Subcutaneous preadipocyte (primary cell): ENCODE data around the gene DNAL4. TPM values are rescaled to one million over a fixed set of nuclear protein-coding genes. Genes with fewer than 3 reads are reported as not detected.

Experiments
- small RNA-seq: library from RNA; depleted of rRNA; stranded (forward); fragments of <200 nt; gene quantifications from one replicate; pipeline ENCODE3, GENCODE V24; 2012
- total RNA-seq: library from RNA; depleted of rRNA; stranded (reverse); fragments of >200 nt; gene quantifications from 2 replicates; pipeline ENCODE4 v1.2.3, GENCODE V29; 2012

The DNAL4 gene, protein sequence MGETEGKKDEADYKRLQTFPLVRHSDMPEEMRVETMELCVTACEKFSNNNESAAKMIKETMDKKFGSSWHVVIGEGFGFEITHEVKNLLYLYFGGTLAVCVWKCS
- 10.6 and 11.4 TPM in 2 replicates for total RNA-seq

GRCh38 chr22:38793721-38794466, at the start of gene DNAL4:
Gene DNAL4, minus strand, starts transcription at chr22:38794143. Its CDS starts 11,412 bp downstream, at chr22:38782731.

DNA sequence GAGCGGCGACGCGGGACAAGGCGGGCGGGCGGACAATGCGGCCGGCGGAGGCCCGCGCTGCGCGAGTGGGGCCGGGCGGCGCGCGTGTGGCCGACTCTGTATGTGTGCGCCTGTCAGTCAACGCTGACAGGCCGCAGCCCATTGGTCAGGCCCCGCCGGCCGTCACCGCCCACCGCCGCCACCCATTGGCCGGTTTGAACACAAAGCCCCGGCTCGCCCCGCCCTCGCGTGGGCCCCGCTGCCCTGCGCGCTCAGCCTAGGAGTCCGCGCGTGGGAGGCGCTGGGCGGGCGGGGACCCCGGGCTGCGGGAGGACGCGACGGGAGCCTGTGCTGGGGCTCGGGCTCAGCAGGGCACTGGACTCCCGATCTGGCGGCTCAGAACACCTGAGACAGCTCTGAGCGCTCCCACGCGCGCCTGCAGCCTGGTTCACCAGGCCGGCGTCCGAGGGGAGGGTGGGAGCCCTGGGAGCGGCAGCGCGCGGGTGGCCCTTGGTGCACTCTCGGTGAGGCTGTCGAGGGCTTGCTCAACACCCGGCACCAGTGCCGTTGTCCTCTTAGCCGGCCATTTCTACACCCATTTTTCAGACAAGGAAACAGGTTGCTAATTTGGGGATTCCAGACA, 37.9 kb downstream of the DNAL4 start, which contains the start of gene SUN2:
SUN2 (minus strand) TSS at position 88 of the 622 bp plus-strand sequence. CDS start 3,370 bp downstream, outside the sequence.

Small RNAs within 50 kb of the gene (small RNA-seq; reads per million reads assigned to genes)
- not detected for gene AL021707.8

Other genes starting within 250 kb of the DNAL4 start
- 12.1 and 17.0 TPM in 2 replicates for gene DMC1, start 224.0 kb downstream of the DNAL4 start, total RNA-seq
- 1.4 and 2.2 TPM in 2 replicates for gene FAM227A, start 137.8 kb downstream of the DNAL4 start, total RNA-seq
- gene CBY1, start 137.5 kb downstream of the DNAL4 start, total RNA-seq = 11.7 and 12.5 TPM in 2 replicates
- 73.5 and 78.0 TPM in 2 replicates for gene TOMM22, start 112.2 kb downstream of the DNAL4 start, total RNA-seq
- gene JOSD1, start 93.2 kb downstream of the DNAL4 start, total RNA-seq = 42.3 and 47.5 TPM in 2 replicates
- gene GTPBP1, start 88.2 kb downstream of the DNAL4 start, total RNA-seq = 26.8 and 38.3 TPM in 2 replicates
- gene SUN2, start 38.1 kb downstream of the DNAL4 start, total RNA-seq = 63.9 and 71.7 TPM in 2 replicates
- gene NPTXR, start 49.9 kb upstream of the DNAL4 start, total RNA-seq = 0.37 and 0.39 TPM in 2 replicates
- gene CBX6, start 78.1 kb upstream of the DNAL4 start, total RNA-seq = 53.6 and 68.8 TPM in 2 replicates
- not detected in 2 replicates for gene APOBEC3A, start 163.5 kb upstream of the DNAL4 start, total RNA-seq
- 3.9 and 5.5 TPM in 2 replicates for gene APOBEC3B, start 188.2 kb upstream of the DNAL4 start, total RNA-seq
- 12.9 and 16.2 TPM in 2 replicates for gene APOBEC3C, start 220.1 kb upstream of the DNAL4 start, total RNA-seq
- gene APOBEC3D, start 227.0 kb upstream of the DNAL4 start, total RNA-seq = 1.5 and 2.2 TPM in 2 replicates
- gene APOBEC3F, start 246.7 kb upstream of the DNAL4 start, total RNA-seq = 3.5 and 5.1 TPM in 2 replicates